Mucosa of descending colon (tissue), 3 donors: ENCODE measurements around the gene DNMT3B. TPM values are rescaled to one million over a fixed set of nuclear protein-coding genes. Genes with fewer than 3 reads are reported as not detected.
A peak's percentile ranks its signal among the peaks of the same experiment; 100 is the strongest.

Experiments used
- ATAC-seq: fragments of 200-7000 bp; cut with Tn5 transposase; one replicate; pipeline ENCODE4 v1.9.1; 2020; ENCODE audit warnings: mild to moderate bottlenecking, moderate library complexity
- DNase-seq, 3 donors: peaks; one replicate each; pipeline ENCODE4 v3.0.0-alpha.2; 2020
- H3K36me3 ChIP-seq: fragments of 200-600 bp; one replicate; pipeline ENCODE4 v1.8.0; 2021; ENCODE audit warnings: low read depth, mild to moderate bottlenecking
- H3K4me1 ChIP-seq: fragments of 200-600 bp; one replicate; pipeline ENCODE4 v1.8.0; 2021; ENCODE audit warnings: low read depth, mild to moderate bottlenecking
- H3K4me3 ChIP-seq: fragments of 200-600 bp; one replicate; pipeline ENCODE4 v1.8.0; 2021; ENCODE audit warnings: mild to moderate bottlenecking
- H3K9me3 ChIP-seq: fragments of 200-600 bp; one replicate; pipeline ENCODE4 v1.8.0; 2021; ENCODE audit warnings: mild to moderate bottlenecking
- intact Hi-C, 2 donors: fragments of 100-400 bp; cut with DNase I in 1 of 2; cut with micrococcal nuclease in 1 of 2; formaldehyde crosslinking; loops; one replicate each; pipeline versions ENCODE4 v1.11.0 to v1.11.1; 2022; cut with DNase I, micrococcal nuclease
- total RNA-seq, 3 donors: library from RNA; stranded (reverse); fragmentation: NEBNext Ultra II Directional in 2 of 3; extraction: Animal tissue kit (Norgen Biotek cat#: 25700) in 2 of 3; gene quantifications; one replicate each; pipeline versions ENCODE4 v1.2.1 to v1.2.4, GENCODE V29; 2021 to 2023
- TF ChIP-seq, protein P1 (sequence below): fragments of 200-600 bp; IDR thresholded peaks from one replicate; pipeline ENCODE4 v1.8.0; 2022; ENCODE audit warnings: antibody characterized with exemption, mild to moderate bottlenecking
- donor health status: DM: no; HTN: no; CAD: no; lungs with moderate emphysema.
- donor health status: DM: no; HTN: no; CAD: no.
- donor health status: DM: no; HTN: yes; CAD: no.

The DNMT3B gene
- total RNA-seq, 3 donors from 2014 or later = 0.95 to 1.3 (median 1.2) TPM

DNA sequence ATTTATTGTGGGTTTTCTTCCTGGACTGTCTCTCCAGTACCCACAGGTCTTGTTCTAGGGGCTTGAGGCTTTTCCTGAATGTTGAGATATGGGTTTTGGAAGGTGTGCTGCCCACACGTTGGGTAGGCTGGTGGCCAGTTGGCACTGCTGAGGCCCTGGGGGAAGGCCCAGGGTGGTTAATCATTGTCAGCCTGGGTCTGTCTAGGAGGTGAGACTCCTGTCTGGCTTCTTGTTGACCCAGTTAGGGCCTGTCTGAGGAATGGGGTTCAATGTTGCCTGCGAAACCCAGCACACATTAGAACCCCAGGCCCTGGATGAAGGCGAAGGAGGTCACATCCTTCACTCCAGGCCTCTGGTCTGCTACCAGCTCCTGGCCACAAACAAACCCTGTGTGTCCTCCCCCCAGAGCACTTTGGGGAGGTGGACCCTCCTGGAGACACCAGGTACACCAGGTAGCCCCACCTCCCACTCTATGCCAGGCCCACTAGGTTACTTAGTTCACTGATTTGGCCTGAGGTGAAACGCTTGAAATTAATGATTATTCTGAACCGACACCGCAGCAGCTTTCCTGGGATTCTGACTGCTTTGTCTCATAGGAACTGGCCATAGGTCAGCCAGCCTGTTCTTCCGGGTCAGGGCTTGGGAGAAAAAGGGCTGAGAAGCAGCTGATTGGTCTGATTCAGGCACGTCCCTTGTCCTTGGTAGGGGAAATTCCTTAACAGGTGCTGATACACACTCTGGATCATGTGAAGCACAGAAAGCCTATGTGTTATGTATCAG lies 15.2 kb downstream of the DNMT3B start:
- no peak for DNase-seq
- intact Hi-C loops = loop anchor here (5.0 to 10.0 kb wide), 2 partner anchors 103 to 105 kb away; partner anchors contain the start of gene C20orf203 (in 2 of the 2)
- Histone ChIP-seq H3K36me3 (no peaks in the 10 kb centered on the region), H3K4me3 (no peak overlapping the region), H3K4me1 (no peaks in the 10 kb centered on the region), H3K9me3 (no peaks in the 10 kb centered on the region)
- TF ChIP-seq, protein P1, sequence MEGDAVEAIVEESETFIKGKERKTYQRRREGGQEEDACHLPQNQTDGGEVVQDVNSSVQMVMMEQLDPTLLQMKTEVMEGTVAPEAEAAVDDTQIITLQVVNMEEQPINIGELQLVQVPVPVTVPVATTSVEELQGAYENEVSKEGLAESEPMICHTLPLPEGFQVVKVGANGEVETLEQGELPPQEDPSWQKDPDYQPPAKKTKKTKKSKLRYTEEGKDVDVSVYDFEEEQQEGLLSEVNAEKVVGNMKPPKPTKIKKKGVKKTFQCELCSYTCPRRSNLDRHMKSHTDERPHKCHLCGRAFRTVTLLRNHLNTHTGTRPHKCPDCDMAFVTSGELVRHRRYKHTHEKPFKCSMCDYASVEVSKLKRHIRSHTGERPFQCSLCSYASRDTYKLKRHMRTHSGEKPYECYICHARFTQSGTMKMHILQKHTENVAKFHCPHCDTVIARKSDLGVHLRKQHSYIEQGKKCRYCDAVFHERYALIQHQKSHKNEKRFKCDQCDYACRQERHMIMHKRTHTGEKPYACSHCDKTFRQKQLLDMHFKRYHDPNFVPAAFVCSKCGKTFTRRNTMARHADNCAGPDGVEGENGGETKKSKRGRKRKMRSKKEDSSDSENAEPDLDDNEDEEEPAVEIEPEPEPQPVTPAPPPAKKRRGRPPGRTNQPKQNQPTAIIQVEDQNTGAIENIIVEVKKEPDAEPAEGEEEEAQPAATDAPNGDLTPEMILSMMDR = no peak
- peak; percentile 14 for ATAC-seq

DNA sequence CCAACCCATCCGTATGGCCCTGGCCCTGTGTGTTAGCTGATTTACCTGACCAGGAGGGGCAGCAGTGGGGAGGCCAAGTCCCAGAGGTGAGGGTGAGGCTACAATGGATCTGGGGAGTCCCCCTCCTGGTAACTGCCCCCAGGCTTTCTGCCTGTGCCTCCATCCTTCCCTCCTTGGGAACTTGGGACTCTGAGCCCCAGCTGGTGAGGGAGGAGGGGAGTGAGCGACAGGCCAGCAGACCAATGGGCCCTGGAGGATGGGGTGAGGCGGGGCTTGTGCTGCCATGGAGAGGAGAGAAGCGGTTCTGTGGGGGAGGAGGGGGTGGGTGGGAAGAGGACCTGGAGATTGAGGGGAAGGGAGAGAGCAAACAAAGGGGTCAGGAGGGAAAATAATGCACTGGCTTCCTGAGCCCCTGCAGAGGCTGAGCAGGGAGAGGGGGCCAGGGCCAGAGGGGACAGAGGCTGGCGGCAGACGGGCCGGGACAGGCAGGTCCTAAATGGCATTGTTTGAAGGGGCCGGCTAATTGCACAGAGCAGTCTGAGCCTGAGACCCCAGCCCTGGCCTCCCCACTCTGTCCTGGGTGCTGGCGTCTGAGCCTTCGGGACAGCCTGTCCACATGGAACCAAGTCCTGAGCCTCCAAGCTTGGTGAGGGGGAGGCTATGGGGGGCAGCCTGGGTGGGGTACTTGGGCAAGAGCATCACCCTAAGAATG lies 17.5 kb downstream of the DNMT3B start:
- H3K4me1 ChIP-seq = no peaks in the 10 kb centered on the region
- ATAC-seq (no peak), DNase-seq (no peak)
- H3K36me3 ChIP-seq = no peaks in the 10 kb centered on the region
- TF ChIP-seq, protein P1 = no peak
- no peaks in the 10 kb centered on the region for H3K9me3 ChIP-seq
- intact Hi-C loops = loop anchor here (5.0 to 10.0 kb wide), 2 partner anchors 105 to 107 kb away; partner anchors contain the start of gene C20orf203 (in 2 of the 2)
- no peak overlapping the region for H3K4me3 ChIP-seq

DNA sequence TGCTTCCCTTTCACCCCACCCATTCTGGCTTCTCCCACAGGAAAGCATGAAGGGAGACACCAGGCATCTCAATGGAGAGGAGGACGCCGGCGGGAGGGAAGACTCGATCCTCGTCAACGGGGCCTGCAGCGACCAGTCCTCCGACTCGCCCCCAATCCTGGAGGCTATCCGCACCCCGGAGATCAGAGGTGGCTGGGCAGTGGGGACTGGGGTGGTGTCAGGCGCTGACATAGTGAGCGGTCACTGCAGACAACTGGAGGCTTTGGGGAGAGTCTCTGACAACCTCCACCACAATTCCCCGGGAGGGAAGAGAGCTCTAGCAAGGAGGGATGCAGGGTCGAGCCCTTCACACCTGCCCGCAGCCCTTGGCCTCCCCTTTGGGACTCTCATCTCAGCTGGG lies 18.1 kb downstream of the DNMT3B start:
- H3K9me3 ChIP-seq = no peaks in the 10 kb centered on the region
- H3K36me3 ChIP-seq = no peaks in the 10 kb centered on the region
- ATAC-seq (no peak), DNase-seq (no peak)
- no peak overlapping the region for H3K4me3 ChIP-seq
- TF ChIP-seq, protein P1 = no peak
- intact Hi-C loops = no loop called here
- H3K4me1 ChIP-seq = no peaks in the 10 kb centered on the region

DNA sequence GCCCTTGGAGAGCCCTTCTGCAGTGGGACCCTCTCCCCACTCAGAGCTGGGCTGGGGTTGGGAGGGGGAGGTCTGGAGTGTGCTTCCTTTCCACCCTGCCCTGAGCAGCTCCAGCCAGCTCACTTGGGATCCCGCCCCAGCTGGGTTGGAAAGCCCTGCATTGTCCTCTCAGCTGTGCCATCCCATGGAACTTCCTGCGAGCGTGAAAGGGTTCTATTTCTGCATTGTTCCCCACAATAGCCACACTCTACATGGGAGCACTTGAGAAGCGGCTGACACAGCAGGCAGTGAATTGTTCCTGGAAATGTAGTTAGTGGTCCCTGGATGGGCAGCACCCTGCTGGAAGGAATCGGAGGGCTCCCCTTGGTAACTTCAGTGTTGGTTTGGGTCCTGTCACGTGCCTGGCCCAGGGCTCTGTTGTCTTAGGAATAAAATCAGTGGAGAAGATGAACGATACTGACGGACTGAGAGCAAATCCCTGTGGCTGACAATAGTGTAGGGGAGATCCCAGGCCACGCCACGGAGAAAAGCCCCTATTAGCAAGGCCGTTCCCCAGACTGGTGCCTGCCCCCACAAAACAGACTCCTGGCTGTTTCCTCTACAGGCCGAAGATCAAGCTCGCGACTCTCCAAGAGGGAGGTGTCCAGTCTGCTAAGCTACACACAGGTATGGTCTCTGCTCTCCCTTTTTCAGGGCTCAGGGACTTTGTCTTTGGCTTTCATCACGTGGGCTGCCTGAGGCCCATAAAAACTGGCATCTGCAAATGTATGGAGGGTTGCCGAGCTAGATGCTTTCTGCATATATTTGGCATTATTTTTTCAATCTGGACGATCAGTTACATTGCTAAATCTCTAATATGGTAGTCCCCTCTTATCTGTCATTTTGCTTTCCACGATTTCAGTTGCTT lies 18.8 kb downstream of the DNMT3B start:
- TF ChIP-seq, protein P1 = no peak
- intact Hi-C loops = no loop called here
- DNase-seq (no peak), ATAC-seq (no peak)
- no peaks in the 10 kb centered on the region for H3K36me3 ChIP-seq
- H3K4me3 ChIP-seq = no peak overlapping the region
- H3K4me1 ChIP-seq = no peaks in the 10 kb centered on the region
- no peaks in the 10 kb centered on the region for H3K9me3 ChIP-seq

DNA sequence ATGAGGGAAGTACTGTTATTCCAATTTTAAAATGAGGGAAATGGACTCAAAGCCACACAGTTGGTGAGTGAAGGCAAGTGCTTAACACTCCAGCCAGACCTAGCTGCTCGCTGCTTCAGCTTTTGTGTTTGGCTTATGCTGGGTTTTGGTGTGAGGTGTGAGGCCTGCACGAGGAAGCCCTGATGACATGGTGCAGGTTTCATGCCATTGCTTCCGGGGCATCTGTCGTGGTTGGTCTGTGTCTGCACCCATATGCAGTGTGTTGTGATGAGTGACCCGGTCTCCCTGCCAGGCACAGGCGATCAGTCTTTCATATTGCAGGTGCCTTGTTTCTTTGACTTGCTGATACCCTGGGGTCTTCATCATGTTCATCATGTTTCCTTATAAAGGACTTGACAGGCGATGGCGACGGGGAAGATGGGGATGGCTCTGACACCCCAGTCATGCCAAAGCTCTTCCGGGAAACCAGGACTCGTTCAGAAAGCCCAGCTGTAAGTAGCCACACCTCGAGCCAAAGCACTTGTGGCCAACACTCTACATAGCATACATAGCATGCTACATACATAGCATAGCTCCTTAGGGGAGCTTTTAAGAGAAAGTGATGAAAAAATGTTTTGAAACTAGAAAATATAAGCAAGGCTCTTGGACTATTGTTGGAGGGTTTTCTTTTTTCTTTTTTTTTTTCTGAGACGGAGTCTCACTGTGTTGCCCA lies 22.3 kb downstream of the DNMT3B start:
- DNase-seq (no peak), ATAC-seq (no peak)
- Histone ChIP-seq H3K4me1 (no peaks in the 10 kb centered on the region), H3K36me3 (no peaks in the 10 kb centered on the region), H3K4me3 (no peak overlapping the region), H3K9me3 (no peaks in the 10 kb centered on the region)
- intact Hi-C loops = no loop called here
- TF ChIP-seq, protein P1 = no peak
